Measurements from ENCODE around the gene COMMD10.

DNA sequence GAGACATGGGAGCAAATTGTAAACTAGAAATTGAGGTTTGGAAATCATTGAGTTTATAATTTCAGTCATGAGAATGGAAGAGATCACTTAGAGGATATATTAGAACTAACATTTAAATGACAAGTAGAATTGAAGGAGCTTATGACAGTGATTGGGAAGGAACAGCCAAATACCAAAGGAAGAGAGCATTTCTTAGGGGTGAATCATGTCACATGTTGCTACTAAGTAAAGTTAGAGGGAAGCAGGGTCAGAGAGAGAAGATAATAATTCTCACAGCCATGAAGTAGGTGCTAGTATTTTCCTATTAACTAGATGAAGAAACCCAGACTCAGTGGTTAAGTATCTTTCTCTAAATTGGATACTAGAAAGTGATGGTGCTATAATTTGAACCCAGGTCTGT is 59.3 kb downstream of the COMMD10 start:
- no peak for TF ChIP-seq CTCF (IDR thresholded peaks at IDR 0.05 in 4 of 5, conservative IDR thresholded peaks at IDR 0.05 in 1 of 5)
- TF ChIP-seq POLR2A (IDR thresholded peaks at IDR 0.05): no peak
